Measurements from ENCODE around the gene SERPINI1.

SERPINI1 gene

GRCh38 chr3:167854846-167855245 is 119.3 kb downstream of the SERPINI1 start:
- no peak for DNase-seq

- DNase-seq = no peak
These were observed 119.8 kb downstream of the SERPINI1 start for GRCh38 chr3:167855306-167855705.

GRCh38 chr3:167858865-167859264 is 123.3 kb downstream of the SERPINI1 start:
- DNase-seq = no peak

GRCh38 chr3:167859610-167860009 is 124.1 kb downstream of the SERPINI1 start:
- no peak for DNase-seq

GRCh38 chr3:167861649-167862048 is 126.1 kb downstream of the SERPINI1 start:
- no peak for DNase-seq

GRCh38 chr3:167862104-167862730 is 126.7 kb downstream of the SERPINI1 start:
- no peak for DNase-seq

- no peak for DNase-seq
These were observed 128.5 kb downstream of the SERPINI1 start for GRCh38 chr3:167863811-167864551.

- no peak for DNase-seq
These were observed 129.0 kb downstream of the SERPINI1 start for GRCh38 chr3:167864552-167864874.

- DNase-seq = no peak
These were observed 130.8 kb downstream of the SERPINI1 start for GRCh38 chr3:167866331-167866730.

- DNase-seq = no peak
These were observed 132.5 kb downstream of the SERPINI1 start for GRCh38 chr3:167867981-167868380.

GRCh38 chr3:167870181-167870580 is 134.7 kb downstream of the SERPINI1 start:
- no peak for DNase-seq

- DNase-seq = no peak
These were observed 135.2 kb downstream of the SERPINI1 start for GRCh38 chr3:167870759-167871158.

GRCh38 chr3:167872032-167872431 is 136.5 kb downstream of the SERPINI1 start:
- DNase-seq = no peak

GRCh38 chr3:167872941-167873340 is 137.4 kb downstream of the SERPINI1 start:
- DNase-seq = no peak

GRCh38 chr3:167874671-167875372 is 139.3 kb downstream of the SERPINI1 start:
- no peak for DNase-seq

Data from DMS79 (cell line).